Measurements from ENCODE around the gene KLHL26.

Gene KLHL26

DNA sequence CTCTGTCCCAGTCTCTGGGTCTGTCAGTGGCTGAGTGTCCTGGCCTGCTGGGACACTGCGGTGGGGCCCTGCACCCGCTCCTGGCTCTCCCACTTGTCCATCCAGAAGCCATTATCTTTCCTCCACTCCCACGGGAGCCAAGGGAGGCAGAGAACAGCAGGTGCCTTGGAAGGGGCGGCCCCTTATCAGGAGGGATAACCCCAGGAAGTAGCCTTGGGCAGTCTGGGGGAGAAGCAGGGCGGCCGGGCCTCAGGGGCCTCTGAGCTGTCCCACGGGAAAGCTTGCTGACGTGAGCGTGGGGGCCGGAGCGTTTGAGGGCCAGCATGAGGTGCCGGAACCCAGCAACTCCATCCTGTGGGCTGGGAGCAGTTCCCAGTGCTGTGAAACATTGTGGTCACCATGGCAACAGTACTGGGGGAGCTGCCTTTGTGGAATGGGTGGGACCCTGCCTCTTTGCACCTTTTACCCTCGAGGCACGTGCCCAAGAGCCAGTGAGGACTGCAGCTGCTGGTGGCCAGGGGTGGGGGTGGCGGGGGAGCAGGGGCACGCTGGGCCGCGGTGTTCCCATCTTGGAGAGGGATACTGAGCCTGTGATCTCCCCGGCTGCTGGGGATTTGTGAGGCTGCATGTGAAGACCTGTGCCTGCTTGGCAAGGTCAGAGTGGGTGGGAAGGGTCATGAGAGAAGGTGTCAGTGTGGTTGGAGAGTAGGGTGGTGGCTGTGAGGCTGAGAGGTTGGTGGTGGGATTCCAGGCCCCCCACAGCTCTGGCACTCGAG is 20.9 kb downstream of the KLHL26 start:
- intact Hi-C loops (cut with DNase I) = no loop called here
- peak in 16 of 42 donors; percentile 39 to 74 (median 49) for DNase-seq

DNA sequence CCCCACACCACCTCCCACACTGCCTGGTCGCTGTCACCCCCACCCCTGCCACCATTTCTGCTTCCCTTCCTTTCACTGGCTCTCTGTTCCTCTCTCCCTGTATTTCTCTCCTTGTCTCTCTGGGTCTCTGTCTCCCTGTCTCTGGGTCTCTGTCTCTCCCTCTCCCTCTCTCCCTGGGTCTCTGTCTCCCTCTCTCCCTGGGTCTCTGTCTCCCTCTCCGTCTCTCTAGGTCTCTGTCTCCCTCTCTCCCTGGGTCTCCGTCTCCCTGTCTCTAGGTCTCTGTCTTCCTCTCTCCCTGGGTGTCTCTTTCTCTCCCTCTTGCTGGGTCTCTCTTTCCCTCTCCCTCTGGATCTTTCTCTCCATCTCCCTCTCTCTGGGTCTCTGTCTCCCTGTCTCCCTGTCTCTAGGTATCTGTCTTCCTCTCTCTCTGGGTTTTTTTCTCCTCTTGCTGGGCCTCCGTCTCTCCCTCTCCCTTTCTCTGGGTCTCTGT is 21.6 kb downstream of the KLHL26 start:
- DNase-seq = no peak
- intact Hi-C loops (cut with DNase I) = no loop called here

DNA sequence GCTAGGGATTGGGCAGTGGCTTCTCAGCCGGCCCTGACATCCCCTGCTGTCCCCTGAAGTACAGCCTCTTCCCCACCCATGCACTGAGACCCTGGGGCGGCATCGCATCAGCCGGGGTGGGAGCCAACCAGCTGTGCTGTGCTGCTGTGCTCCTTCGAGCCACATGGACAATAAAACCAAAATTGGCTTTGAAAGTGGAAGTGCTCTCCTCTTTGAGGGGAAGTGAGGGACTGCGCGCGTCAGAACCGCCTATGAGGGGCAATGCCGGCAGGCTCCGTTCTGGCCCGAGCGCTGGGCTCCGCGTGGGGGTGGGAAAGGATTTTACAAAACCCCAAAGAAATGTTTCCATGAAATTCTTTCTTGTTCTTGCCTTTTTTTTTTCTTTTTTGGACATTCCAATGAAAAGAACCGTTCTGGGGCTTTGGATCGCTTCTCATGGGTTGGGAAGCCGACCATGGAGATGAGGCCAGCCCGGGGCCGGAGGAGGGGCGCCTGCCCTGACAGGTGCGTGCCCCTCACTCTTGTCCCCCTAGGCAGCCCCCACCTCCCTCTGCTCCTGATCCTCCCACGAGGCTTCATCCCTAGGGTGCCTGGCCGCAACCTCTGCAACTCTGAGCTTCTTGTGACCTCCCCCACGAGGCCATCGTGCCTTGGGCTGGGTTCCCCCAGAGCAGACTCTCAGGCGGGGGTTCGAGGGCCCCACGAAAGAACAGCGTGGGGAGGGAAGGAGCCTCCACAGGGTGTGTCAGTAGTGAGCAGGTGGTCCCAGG is 22.6 kb downstream of the KLHL26 start:
- intact Hi-C loops (cut with DNase I) = no loop called here
- DNase-seq = peak in 4 of 42 donors; percentile 25 to 57 (median 37)

DNA sequence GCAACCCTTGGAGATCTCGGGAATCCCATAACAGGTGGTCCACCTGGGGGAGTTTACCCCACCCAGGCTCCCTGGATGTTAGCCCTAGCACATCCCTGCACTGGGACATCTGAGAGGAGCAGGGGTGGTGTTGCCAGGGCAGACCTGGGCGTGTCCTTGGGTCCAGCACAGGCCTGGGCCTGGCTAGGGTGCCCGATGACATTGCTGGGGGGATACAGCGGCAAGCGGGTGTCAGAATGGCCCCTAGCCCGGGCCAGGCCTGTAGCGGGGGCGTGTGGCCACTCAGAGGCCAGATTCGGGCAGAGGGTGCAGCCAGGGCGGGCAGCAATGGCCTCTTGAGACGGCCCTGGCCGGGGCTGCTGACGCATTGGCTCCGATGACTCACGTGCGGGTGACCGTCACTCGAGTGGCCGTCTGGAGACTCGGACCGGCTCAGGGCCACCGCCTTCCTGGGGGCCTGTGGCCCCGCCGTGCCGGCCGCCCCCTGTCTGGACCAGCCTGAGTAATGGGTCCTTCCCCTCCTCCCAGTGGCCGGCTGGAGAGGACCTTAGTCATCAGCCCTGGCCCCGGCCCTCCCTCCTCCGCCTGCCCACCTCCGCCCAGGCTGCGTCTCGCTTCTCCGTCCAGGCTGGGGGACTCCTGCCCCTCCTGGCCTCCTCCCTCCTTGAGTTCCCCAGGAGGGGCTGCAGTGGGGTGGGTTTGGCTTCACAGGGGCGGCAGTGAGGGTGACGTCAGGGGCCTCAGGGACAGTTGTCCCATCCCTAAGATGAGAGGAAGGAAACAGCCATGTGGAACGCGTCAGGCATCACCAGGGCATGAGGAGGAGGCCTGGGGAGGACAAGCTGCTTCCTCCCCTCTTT is 23.5 kb downstream of the KLHL26 start:
- peak in 6 of 42 donors; percentile 16 to 67 (median 45) for DNase-seq
- intact Hi-C loops (cut with DNase I) = no loop called here

DNA sequence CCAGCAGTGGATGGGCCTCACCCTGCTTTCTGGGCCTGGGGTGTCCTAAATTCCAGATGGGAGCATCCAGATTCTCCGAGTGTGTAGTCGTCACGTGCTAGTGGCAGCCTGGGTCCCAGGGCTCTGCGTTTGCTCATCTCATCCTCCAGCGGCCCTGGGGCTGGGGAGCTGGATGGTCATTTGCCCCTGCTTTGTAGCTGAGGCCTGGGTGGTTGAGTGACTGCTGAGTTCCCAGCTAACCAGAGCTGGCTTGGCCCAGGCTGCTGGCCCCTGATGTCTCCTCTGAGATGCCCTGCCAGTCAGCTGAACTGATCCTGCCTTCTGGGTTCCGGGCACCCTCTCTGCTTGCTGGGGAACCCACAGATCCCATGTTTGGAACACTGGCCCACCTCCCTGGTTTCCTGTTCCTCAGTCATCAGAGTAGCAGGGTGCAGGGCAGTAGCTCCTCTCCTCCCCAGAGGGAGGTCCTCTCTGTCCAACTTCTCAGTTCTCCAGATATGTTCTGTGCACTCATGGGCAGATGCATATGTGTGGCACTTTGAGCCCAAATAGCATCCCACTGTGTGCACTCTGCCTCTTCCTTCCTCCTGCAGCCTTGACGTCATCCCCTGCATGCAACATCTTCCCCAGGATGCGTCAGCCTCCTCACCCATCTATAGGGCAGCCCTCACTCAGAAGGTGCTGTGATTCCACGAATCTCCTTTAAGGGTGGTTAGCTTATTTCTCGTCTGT is 24.3 kb downstream of the KLHL26 start:
- intact Hi-C loops (cut with DNase I) = no loop called here
- peak in 18 of 42 donors; percentile 27 to 86 (median 58) for DNase-seq

DNA sequence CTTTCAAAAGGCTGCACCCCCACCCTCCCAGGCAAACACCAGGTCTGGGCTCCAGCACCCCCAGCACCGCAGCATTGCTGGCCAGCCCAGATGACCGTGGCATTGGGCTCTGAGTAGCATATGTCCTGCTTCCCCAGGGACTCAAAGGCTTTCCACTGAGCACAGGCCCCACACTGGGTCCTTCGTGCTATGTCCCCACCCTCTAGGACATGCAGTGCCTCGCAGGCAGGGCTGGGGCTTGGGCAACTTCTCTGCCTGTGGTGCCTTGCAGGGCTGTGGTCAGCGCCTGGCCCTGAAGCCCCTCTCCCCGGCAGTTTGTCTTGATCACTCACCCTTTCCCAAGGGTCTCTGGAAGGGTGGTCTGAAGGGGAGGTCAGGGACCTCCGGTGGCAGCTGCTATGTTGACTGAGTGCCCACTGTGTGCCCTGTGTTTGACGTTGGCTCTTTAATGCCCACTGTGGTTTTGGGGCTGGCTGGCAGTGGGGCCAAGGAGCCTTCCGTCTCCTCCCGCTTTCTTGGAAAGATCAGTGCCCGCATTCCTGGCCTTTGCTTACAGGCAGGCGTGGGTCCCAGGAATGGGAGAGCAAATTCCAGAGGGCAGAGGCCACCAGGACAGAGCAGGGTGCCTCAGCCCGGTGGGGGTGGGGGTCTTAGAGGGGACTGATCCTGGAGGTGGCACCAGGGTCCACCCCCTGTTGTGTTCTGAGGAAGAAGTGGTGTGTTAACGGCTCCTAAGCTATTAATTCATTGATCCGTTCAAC is 26.3 kb downstream of the KLHL26 start:
- intact Hi-C loops (cut with DNase I) = no loop called here
- DNase-seq = no peak

DNA sequence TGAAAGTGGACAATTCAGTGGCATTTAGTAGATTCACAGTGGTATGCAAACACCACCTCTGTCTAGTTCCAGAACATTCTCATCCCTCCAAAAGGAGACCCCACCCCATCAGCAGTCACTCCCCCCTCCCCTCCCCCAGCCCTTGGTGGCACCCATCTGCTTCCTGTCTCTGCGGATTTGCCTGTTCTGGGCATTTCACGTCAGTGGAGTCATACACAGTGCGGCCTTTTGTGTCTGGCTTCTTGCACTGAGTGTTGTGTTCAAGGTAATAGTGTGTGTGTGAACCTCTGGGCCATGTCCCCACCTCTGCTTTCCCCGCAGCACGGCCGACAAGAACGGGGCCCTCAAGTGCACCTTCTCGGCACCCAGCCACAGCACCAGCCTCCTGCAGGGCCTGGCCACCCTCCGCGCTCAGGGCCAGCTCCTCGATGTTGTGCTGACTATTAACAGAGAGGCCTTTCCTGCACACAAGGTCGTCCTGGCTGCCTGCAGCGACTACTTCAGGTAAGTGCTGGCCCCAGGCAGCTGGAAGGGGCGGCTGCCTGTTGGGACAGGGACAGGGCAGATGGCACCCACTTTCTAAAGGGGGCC is 27.2 kb downstream of the KLHL26 start:
- intact Hi-C loops (cut with DNase I) = no loop called here
- DNase-seq = no peak

DNA sequence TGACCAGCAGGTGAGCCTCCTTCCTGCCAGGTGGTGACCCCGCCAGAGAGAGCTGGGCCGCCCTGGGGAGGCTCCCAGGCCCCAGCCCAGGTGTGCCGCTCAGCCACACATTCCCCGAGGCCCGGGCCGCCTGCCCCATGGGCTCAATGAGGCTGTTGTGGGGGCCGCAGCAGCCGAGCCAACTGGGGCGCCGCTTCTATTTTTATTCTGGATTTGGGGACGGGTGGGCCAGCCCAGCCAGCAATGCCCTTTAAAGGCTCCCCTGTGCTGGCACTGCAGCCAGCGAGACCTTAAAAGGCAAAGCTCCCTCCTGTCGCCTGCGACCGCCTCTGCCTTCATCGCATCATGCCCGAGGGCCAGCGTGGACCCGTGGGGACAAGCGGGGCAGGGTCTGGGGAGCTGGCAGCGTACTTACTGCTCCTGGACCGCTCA is 29.0 kb downstream of the KLHL26 start:
- DNase-seq = no peak
- intact Hi-C loops (cut with DNase I) = no loop called here

DNA sequence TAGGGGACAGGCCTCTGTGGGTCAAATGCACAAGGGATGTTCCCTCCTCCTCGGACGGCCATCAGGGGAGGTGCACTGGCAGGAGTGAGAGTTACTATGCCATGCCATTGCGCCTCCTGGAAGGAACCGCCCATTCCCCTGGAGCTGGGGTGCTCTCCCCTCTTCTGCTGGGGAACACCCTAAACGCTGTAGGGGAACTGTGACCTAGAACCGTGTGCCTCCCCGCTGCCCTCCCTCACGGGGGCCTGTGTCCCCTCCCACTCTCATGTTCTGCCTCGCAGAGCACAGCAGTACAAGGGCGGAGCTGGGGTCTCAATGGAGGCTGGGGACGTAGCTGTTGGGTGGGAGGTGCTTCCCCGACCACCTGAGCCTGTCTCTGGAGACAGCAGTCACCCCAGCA is 29.5 kb downstream of the KLHL26 start:
- no peak for DNase-seq
- intact Hi-C loops (cut with DNase I) = no loop called here

DNA sequence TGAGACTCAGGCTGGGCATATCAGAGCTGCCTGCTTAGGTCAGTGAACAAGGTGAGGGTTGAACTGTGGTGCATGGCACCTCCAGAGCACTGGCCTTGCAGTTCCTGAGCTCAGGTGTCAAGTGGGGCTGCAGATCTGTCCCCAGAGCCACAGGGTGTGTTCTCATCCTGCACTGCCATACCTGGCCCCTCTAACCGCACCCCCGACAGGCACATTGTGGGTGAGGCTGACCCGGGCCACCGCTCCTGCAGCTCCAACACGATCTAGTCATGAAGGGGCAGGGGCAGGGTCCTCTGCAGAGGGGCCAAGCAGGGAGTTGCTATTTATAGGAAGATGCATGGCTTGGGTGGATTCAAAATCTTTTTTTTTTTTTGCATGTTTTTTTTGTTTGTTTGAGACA is 30.0 kb downstream of the KLHL26 start:
- DNase-seq = no peak
- intact Hi-C loops (cut with DNase I) = no loop called here

DNA sequence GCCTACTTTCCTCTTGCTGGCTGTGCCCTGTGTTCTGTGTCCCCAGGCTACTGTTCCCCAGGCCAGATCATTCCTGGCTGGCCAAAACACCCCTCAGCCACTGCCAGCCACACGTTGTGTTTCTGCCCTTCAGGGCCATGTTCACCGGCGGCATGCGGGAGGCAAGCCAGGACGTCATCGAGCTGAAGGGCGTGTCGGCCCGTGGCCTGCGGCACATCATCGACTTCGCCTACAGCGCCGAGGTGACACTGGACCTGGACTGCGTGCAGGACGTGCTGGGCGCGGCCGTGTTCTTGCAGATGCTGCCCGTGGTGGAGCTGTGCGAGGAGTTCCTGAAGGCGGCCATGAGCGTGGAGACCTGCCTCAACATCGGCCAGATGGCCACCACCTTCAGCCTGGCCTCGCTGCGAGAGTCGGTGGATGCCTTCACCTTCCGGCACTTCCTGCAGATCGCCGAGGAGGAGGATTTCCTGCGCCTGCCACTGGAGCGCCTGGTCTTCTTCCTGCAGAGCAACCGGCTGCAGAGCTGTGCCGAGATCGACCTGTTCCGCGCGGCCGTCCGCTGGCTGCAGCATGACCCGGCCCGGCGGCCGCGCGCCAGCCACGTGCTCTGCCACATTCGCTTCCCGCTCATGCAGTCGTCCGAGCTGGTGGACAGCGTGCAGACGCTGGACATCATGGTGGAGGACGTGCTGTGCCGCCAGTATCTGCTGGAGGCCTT is 30.9 kb downstream of the KLHL26 start:
- DNase-seq = no peak
- intact Hi-C loops (cut with DNase I) = no loop called here

DNA sequence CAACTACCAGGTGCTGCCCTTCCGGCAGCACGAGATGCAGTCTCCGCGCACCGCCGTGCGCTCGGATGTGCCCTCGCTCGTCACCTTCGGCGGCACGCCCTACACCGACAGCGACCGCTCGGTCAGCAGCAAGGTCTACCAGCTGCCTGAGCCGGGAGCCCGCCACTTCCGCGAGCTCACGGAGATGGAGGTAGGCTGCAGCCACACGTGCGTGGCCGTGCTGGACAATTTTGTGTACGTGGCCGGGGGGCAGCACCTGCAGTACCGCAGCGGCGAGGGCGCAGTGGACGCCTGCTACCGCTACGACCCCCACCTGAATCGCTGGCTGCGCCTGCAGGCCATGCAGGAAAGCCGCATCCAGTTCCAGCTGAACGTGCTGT is 31.4 kb downstream of the KLHL26 start:
- intact Hi-C loops (cut with DNase I) = no loop called here
- no peak for DNase-seq

DNA sequence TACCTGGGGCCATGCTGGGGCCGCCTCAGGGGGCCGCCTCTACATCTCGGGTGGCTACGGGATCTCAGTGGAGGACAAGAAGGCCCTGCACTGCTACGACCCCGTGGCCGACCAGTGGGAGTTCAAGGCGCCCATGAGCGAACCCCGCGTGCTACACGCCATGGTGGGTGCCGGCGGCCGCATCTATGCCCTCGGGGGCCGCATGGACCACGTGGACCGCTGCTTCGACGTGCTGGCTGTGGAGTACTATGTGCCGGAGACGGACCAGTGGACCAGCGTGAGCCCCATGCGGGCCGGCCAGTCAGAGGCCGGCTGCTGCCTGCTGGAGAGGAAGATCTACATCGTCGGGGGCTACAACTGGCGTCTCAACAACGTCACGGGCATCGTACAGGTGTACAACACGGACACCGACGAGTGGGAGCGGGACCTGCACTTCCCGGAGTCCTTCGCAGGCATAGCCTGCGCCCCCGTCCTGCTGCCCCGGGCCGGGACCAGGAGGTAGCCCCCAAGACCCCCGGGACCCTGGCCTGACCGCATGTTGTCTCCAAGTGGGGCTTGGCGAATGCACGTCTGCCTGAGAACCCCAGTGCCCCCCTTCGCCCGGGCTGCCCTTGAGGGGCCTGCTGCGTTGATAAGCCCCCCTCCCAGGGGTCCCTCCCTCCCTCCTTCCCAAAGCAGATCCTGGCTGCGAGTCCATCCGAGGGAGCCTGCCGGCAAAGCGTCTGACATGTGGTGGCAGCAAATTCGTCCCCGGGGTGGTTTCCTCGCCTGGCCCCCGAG is 32.1 kb downstream of the KLHL26 start:
- intact Hi-C loops (cut with DNase I) = no loop called here

DNA sequence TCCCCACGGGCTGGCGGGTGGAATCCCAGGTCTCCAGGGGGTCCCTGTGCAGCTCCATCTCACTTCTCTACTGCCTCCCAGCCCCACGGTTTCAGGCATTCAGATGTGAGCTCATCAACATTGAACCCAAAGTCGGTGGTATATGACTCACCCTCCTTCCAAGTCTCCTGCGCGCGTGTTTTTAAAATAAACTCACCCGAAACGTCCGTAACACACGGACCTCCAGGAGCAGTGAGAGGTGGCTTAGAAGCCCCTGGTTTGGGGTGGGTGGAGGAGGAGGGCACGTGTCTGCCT is 32.6 kb downstream of the KLHL26 start:
- intact Hi-C loops (cut with DNase I) = no loop called here
- peak in 5 of 42 donors; percentile 19 to 69 (median 54) for DNase-seq

More for the DNA sequence above, 32.1 kb downstream of the KLHL26 start:
- no peak for DNase-seq

DNA sequence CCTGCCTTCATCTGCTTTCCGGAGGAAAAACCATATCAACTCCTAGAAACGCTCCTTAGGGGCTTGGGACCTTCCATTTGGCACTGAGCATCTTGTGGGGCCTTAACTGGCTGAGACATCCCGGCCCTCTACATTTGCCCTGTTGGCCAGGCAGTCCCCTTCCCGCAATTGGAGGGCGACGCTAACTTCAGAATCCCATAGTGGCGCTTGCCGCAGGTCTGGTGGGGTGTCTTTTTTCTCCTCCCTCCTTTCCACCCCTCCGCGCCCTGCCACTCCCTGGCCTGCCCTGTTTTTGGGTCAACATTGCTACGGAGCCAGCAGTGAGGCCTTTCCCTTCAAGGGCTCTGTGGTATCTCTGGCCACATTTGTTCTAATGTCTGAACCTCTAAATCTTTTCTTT is 33.1 kb downstream of the KLHL26 start:
- no peak for DNase-seq
- intact Hi-C loops (cut with DNase I) = loop anchor here (5.0 to 10.0 kb wide), 2 partner anchors 63 to 165 kb away; partner anchors contain the start of genes CRLF1 and UPF1

DNA sequence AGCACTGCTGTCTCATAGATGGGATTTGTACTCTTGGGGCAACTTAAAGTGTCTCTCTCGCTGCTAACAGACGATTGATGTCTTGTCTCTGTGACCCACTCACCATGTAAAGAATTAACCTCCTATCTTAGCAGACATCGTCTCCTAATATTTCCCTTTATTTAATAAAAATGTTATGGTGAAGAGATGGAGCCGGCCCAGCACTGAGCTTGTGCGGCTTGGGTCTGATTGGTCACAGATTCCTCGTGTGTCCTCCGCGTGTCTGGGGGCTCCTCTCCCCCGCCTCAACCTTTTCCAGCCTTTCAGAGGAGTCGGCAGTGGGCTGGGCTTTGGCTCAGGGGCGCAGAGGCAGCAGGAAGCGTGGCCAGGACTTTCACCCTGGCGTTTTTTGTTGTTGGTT is 33.5 kb downstream of the KLHL26 start:
- no peak for DNase-seq
- intact Hi-C loops (cut with DNase I) = loop anchor here (5.0 to 10.0 kb wide), 2 partner anchors 63 to 164 kb away; partner anchors contain the start of genes CRLF1 and UPF1
